Fibroblast of pulmonary artery (primary cell): ENCODE measurements around the gene KCTD16.

Experiments
- DNase-seq: peaks from one replicate; pipeline ENCODE4 v3.0.0-alpha.2; 2010; ENCODE audit warnings: low read depth
- H3K4me3 ChIP-seq: replicated peaks from 2 replicates; pipeline ENCODE4 v1.5.1; 2011; ENCODE audit warnings: low read depth, mild to moderate bottlenecking, control low read depth, low read length, moderate library complexity
- TF ChIP-seq, protein P1 (sequence below): IDR thresholded peaks from 2 replicates; pipeline ENCODE4 v1.5.1; 2011; ENCODE audit warnings: mild to moderate bottlenecking, control low read depth, low read length, inconsistent platforms; ENCODE audit errors: missing control alignments

Gene KCTD16

DNA sequence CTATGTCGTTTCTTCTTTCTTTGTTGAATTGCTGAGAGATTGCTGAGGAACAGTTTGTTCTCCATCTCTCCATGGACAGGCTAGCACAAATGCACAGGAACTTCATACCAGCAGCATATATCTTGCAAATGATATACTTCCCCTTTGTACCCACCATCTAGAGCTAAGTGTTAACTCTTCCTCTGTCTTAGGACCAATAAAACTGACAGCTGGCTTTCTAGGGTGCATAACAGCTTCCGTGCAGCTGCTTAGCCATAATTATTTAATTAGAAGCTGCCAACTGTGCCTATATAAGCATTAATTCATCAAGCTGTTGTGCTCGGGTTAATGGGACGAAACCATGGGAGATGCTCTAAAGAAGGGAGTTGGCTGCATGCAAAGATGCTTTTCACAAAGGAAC, 38.7 kb downstream of the KCTD16 start:
- no peak overlapping the region for H3K4me3 ChIP-seq

DNA sequence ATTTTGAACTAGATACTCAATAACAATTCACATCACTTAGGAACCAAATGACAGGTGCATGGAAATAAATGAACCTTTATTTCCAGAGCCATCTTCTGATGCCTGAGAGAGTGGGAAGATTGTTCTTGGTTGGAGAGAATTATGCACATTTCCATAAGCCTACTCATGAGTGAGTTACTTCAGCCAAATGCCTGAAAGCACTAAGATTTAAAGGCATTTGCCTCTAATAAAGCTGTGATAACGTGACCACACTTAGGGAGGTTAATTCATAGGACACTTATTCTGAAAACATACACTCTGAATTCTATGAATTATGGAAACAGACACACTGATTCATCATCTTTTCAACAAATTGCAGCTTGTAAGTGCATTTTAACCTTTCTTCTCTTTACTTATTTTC, 40.0 kb downstream of the KCTD16 start:
- TF ChIP-seq, protein P1, sequence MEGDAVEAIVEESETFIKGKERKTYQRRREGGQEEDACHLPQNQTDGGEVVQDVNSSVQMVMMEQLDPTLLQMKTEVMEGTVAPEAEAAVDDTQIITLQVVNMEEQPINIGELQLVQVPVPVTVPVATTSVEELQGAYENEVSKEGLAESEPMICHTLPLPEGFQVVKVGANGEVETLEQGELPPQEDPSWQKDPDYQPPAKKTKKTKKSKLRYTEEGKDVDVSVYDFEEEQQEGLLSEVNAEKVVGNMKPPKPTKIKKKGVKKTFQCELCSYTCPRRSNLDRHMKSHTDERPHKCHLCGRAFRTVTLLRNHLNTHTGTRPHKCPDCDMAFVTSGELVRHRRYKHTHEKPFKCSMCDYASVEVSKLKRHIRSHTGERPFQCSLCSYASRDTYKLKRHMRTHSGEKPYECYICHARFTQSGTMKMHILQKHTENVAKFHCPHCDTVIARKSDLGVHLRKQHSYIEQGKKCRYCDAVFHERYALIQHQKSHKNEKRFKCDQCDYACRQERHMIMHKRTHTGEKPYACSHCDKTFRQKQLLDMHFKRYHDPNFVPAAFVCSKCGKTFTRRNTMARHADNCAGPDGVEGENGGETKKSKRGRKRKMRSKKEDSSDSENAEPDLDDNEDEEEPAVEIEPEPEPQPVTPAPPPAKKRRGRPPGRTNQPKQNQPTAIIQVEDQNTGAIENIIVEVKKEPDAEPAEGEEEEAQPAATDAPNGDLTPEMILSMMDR = no peak
- DNase-seq = no peak
- no peak overlapping the region for H3K4me3 ChIP-seq

More for the DNA sequence above, 38.7 kb downstream of the KCTD16 start:
- no peak for DNase-seq
- TF ChIP-seq, protein P1 = no peak

DNA sequence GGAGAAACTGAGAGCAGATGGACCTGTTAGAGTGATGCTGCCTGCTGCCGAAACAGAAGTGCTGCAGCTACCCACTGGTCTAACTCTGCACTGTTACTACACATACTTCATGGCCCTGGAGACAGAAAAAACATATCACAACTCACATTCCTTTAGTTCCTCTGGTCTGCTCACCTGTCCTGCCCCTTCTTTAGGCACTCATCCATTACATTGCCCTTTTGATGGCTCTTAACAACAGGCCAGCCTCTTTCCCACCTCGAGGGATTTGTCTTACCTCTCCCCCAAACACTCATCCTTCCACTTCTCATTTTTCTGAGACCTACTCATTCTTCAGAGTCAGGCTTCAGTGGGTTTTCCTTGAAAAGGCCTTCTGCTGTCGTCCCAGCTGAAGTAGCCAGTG, 49.2 kb downstream of the KCTD16 start:
- no peak for DNase-seq
- no peak overlapping the region for H3K4me3 ChIP-seq
- TF ChIP-seq, protein P1 = no peak

DNA sequence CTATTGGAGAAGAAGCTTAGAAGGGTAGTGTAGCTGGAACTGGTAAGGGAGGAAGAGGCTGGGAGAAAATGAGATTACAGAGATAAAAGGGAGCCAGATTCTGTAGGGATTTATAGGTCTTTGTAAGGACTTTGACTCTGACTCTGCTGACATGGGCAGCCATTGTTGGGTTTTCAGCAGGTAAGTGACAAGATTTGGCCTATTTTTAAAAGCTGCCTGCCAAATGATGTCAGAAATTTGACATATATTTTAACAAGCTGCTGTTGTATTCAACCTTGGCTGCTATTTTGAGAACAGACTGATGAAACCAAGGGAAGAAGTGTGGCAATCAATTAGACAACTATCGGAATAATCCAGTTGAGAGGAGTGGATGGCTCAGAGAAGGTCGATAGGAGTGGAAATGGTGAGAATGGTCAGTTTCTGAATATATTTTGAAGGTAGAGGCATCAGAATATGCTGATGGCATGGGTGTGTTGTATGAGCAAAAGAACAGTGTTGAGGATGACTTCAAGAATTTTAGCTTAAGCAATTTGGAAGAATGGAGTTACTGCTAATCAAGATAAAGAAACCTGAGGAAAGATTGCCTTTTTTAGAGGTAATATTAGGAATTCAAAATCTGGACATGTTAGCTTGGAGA, 56.8 kb downstream of the KCTD16 start:
- TF ChIP-seq, protein P1 = no peak
- no peak for DNase-seq

DNA sequence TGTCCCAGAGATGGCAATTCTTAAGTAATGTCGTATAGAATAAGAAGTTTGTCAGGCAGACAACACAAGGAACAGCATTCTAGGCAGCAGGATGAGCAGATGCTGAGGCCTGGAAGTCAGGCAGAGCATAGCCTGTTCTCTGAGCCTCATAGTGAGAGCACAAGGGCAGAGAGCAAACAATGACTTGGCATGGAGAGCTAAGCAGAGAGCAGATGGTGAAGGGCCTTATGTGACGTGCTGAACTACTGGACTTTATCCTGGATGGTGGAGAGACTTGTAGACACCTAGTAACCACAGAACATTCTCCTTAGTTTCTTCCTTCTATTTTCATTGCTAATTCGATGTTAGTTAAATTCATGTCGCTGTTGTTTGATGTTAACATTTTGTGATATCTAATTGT, 60.1 kb downstream of the KCTD16 start:
- no peak overlapping the region for H3K4me3 ChIP-seq
- TF ChIP-seq, protein P1 = no peak
- no peak for DNase-seq

More for the DNA sequence above, 56.8 kb downstream of the KCTD16 start:
- no peak overlapping the region for H3K4me3 ChIP-seq

DNA sequence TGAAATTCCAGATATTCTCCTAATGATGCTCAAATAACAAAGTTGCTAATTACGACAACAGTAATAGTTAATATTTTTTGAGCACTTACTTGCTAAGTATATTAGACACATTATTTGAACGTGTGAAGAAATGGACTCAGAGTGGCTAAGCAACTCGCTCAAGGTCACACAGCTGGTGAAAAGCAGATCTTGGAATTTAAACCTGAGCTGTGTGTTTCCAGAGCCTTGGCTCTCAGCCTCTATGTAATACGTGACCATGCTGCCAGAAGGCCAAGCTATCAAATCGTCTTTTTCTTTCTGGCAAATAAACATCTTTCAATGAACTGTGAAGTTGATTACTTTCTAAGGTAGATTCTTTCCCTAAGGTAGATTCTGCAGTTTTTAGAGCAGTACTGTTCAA, 61.6 kb downstream of the KCTD16 start:
- no peak overlapping the region for H3K4me3 ChIP-seq
- TF ChIP-seq, protein P1 = no peak
- DNase-seq = no peak

DNA sequence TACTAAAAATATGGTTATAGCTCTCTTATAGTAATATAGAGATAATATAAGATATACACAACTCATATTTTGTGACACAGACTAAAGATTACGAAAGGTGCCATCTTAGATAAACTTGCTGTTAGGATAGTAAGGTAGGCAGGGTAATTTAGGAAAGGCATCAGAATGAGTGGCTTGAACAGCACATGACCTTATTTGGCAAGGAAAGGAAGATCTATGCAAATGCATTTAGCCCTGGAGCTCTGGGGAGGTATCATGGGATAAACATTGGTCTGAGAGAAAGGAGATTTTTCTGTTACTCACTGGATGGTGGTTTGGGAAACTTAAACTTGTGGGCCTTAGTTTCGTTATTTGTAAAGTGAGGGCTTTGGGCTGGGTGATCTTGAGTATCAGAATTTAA, 65.8 kb downstream of the KCTD16 start:
- no peak for DNase-seq
- TF ChIP-seq, protein P1 = no peak
- H3K4me3 ChIP-seq = no peak overlapping the region
